Measurements from ENCODE around the gene ZNF777.
"Not testable (repeated sequence)": the region's sequence is repeated elsewhere in the genome, so short reads cannot be mapped to it uniquely, and the experiment has no call there.

The ZNF777 gene

GRCh38 chr7:149414745-149415390, 46.0 kb downstream of the ZNF777 start:
- peak; percentile 50 for DNase-seq (ENCODE audit: low read depth)
- no peak for TF ChIP-seq CTCF (IDR thresholded peaks at IDR 0.05; ENCODE audit: low read depth, low read length, missing control alignments)
- no peak overlapping the region; the same call in 1 of the 2 replicates for H3K4me3 ChIP-seq (ENCODE audit: low read depth, low read length)

DNA sequence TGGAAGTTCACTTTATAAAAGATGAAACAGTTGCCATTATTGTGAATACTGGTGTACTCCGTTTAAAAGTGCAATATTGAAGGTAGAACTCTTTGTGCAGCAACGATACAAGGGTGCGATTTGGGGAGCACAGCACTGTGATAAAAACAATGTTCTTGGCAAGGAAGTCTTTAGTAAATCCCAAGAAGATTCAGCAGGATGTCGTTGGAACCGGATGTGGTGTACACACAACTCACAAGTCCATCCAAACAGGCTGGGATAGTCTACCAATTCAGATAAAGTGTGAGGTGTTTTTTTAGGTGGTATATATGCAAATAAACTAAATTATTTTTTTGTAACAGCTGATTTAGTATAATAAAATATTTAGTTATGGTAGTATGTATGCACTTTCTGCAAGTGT, 46.7 kb downstream of the ZNF777 start:
- no peak for TF ChIP-seq CTCF (IDR thresholded peaks at IDR 0.05; ENCODE audit: low read depth, low read length, missing control alignments)
- no peak for DNase-seq (ENCODE audit: low read depth)
- no peak overlapping the region for H3K4me3 ChIP-seq (ENCODE audit: low read depth, low read length)

GRCh38 chr7:149413083-149413482, 47.8 kb downstream of the ZNF777 start:
- not testable (repeated sequence) for DNase-seq (ENCODE audit: low read depth); H3K4me3 ChIP-seq (ENCODE audit: low read depth, low read length)

DNA sequence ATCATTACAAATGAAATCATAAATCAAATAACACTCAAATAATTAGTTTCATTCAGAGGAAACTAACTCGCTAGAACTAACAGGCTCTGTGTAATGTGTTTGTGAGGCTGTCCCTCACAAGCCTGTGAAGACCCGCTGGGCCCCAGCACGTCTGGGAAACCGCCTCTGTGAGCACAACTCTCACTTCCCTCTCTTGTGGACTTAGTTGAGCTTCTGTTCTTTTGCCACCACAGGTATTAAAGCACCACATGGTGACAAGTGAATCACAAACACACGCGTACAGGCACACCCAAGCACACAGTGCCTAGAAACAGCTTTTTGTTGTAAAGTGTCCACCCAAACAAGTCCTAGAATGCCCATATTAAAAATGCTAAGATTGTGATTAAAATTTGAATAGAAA, 51.0 kb downstream of the ZNF777 start:
- no peak overlapping the region for H3K4me3 ChIP-seq (ENCODE audit: low read depth, low read length)
- TF ChIP-seq CTCF (IDR thresholded peaks at IDR 0.05; ENCODE audit: low read depth, low read length, missing control alignments), result no peak
- DNase-seq (ENCODE audit: low read depth), result peak; percentile 34

DNA sequence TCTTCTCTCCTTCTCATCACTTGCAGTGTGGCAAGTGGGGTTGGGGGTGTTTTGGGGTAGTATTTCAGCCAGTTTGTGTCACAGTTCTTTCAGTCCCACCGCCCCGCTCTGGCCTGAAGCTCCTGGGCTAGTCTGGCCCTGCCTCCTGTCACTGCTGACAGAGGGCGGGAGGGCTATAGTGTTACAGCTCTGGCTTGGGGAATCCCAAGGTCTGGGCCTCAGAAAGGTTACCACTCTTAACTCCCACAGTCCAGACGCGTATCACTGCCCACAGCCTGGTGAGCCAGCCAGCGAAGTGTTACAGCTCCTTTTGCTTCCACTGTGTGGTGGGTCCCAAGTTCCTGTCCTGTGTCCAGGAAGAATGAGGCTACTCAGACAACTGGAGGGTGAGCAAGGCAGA, 56.0 kb downstream of the ZNF777 start:
- H3K4me3 ChIP-seq (ENCODE audit: low read depth, low read length), result no peak overlapping the region
- no peak for TF ChIP-seq CTCF (IDR thresholded peaks at IDR 0.05; ENCODE audit: low read depth, low read length, missing control alignments)
- no peak for DNase-seq (ENCODE audit: low read depth)

DNA sequence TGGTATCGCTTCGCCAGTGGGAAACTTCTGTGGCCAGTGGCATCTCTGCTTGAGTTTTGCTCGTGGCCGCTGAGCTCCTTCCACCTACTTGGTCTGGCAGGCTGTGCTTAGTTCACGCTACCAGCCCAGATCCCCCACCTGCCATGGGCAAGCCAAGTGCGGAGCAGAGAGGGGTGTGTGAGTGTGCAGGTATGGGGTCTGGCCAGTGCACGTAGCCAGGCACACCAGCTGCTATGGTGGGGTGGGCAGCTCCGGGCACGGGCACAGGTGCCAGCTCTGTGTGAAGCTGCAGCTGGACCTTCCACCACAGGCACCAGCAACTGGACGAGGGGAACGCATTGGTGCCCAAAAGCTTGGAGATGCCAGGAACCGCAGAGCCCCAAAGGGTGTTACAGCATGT, 56.5 kb downstream of the ZNF777 start:
- no peak overlapping the region for H3K4me3 ChIP-seq (ENCODE audit: low read depth, low read length)
- DNase-seq (ENCODE audit: low read depth), result no peak
- no peak for TF ChIP-seq CTCF (IDR thresholded peaks at IDR 0.05; ENCODE audit: low read depth, low read length, missing control alignments)

- no peak for DNase-seq (ENCODE audit: low read depth)
- no peak for TF ChIP-seq CTCF (IDR thresholded peaks at IDR 0.05; ENCODE audit: low read depth, low read length, missing control alignments)
Measured at GRCh38 chr7:149398195-149398820, 62.6 kb downstream of the ZNF777 start.

More at GRCh38 chr7:149398195-149398820, 62.6 kb downstream of the ZNF777 start:
- no peak overlapping the region for H3K4me3 ChIP-seq (ENCODE audit: low read depth, low read length)
